Uterus (tissue), 2 donors: ENCODE measurements around the gene HDAC8.

Source experiments
- CTCF ChIP-seq, 4 experiments: fragments of 200-600 bp in 2 of 4; fragments of 450-650 bp in 2 of 4; sonication (generic) in 2 of 4; IDR thresholded peaks; one replicate each; pipeline ENCODE4 v1.5.1; 2016 to 2019; ENCODE audit warnings: antibody characterized with exemption in 4 of 4, mild to moderate bottlenecking in 2 of 4, moderate library complexity in 1 of 4
- POLR2A ChIP-seq, 2 donors: fragments of 450-650 bp; IDR thresholded peaks; one replicate each; pipeline ENCODE4 v1.6.1; 2016; ENCODE audit warnings: antibody characterized with exemption in 2 of 2, mild to moderate bottlenecking in 1 of 2, moderate library complexity in 1 of 2

GRCh38 chrX:72313707-72314641 is 258.7 kb downstream of the HDAC8 start:
- TF ChIP-seq CTCF (IDR thresholded peaks at IDR 0.05) (no peak), POLR2A (IDR thresholded peaks at IDR 0.05) (no peak)
